ENCODE results near the gene AGAP1. TPM values are rescaled to one million over a fixed set of nuclear protein-coding genes. Genes with fewer than 3 reads are reported as not detected.

The AGAP1 gene
- total and polyA plus RNA-seq, 2 donors (not counting 3 experiments of a cell fraction or from before 2014, with no cell fraction given) = 10.2 to 20.9 TPM

- Histone ChIP-seq H3K36me3 (ENCODE audit: control insufficient read depth in 2 of 2, extremely low read depth in 1 of 2, insufficient read depth in 2 of 2, low read length in 2 of 2) (no peaks in the 10 kb centered on the region), H3K27ac (ENCODE audit: insufficient read depth, low read depth, low read length) (no peak overlapping the region), H2AFZ (ENCODE audit: low read depth, low read length) (no peak overlapping the region), H3K9me1 (replicated peaks; ENCODE audit: control insufficient read depth, extremely low read depth, insufficient read depth, low read length) (no peaks in the 10 kb centered on the region), H3K4me3 (replicated peaks in 1 of 3; ENCODE audit: insufficient read depth in 1 of 3, low read depth in 1 of 3, low read length in 3 of 3) (no peak overlapping the region), H3K4me1 (ENCODE audit: control insufficient read depth, extremely low read depth, insufficient read depth, low read length) (no peaks in the 10 kb centered on the region), H3K27me3 (ENCODE audit: control insufficient read depth in 2 of 2, insufficient read depth in 2 of 2, low read length in 2 of 2) (no peaks in the 10 kb centered on the region), H4K20me1 (replicated peaks; ENCODE audit: control insufficient read depth, extremely low read depth, insufficient read depth, low read length) (no peaks in the 10 kb centered on the region), H3K9ac (replicated peaks; ENCODE audit: extremely low read depth, insufficient read depth, low read length) (no peak overlapping the region), H3K4me2 (ENCODE audit: insufficient read depth, low read length) (no peak overlapping the region), H3K79me2 (ENCODE audit: control insufficient read depth, insufficient read depth, low read length) (no peaks in the 10 kb centered on the region), H3K9me3 (replicated peaks; ENCODE audit: control insufficient read depth, insufficient read depth, low read length) (no peaks in the 10 kb centered on the region)
- POLR2A ChIA-PET = no interaction called here
- intact Hi-C loops (cut with micrococcal nuclease) = no loop called here
- BruUV-seq (replicated peaks) = no TSS peak
- dilution Hi-C loops (cut with MboI; ENCODE audit: extremely low pct_ligation_motif_present, low sequenced_read_pairs) = no loop called here
- DNase-seq (ENCODE audit: low read depth, low spot score) (no peak), FAIRE-seq (no peak)
- TF ChIP-seq, protein P1, sequence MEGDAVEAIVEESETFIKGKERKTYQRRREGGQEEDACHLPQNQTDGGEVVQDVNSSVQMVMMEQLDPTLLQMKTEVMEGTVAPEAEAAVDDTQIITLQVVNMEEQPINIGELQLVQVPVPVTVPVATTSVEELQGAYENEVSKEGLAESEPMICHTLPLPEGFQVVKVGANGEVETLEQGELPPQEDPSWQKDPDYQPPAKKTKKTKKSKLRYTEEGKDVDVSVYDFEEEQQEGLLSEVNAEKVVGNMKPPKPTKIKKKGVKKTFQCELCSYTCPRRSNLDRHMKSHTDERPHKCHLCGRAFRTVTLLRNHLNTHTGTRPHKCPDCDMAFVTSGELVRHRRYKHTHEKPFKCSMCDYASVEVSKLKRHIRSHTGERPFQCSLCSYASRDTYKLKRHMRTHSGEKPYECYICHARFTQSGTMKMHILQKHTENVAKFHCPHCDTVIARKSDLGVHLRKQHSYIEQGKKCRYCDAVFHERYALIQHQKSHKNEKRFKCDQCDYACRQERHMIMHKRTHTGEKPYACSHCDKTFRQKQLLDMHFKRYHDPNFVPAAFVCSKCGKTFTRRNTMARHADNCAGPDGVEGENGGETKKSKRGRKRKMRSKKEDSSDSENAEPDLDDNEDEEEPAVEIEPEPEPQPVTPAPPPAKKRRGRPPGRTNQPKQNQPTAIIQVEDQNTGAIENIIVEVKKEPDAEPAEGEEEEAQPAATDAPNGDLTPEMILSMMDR (IDR thresholded peaks at IDR 0.05; ENCODE audit: extremely low read depth in 1 of 2, insufficient read depth in 1 of 2, low read depth in 1 of 2, low read length in 2 of 2) = no peak
- no peak for TF ChIP-seq POLR2A (IDR thresholded peaks at IDR 0.05; ENCODE audit: low read depth, low read length)
- no peak for TF ChIP-seq EZH2 (IDR thresholded peaks at IDR 0.05; ENCODE audit: borderline replicate concordance, low read depth, low read length, severe bottlenecking)
- TF ChIP-seq MAX (IDR thresholded peaks at IDR 0.05; ENCODE audit: insufficient read depth, insufficient read length) = no peak
- no peak for TF ChIP-seq GATA2 (IDR thresholded peaks at IDR 0.05; ENCODE audit: insufficient read depth, insufficient read length, low read depth, low read length)
- no peak for TF ChIP-seq POLR2AphosphoS5 (IDR thresholded peaks at IDR 0.05; ENCODE audit: insufficient read depth, low read depth, low read length)
- TF ChIP-seq MYC (IDR thresholded peaks at IDR 0.05; ENCODE audit: low read depth, low read length) = no peak
- TF ChIP-seq FOS (IDR thresholded peaks at IDR 0.05; ENCODE audit: borderline replicate concordance, insufficient read depth, low read length) = no peak
- no peak for TF ChIP-seq JUN (IDR thresholded peaks at IDR 0.05; ENCODE audit: borderline replicate concordance, insufficient read depth, insufficient read length, low read depth)
- CTCF ChIA-PET = no interaction called here
Measured at GRCh38 chr2:235931676-235932075, 437.8 kb downstream of the AGAP1 start.

Data from endothelial cell of umbilical vein (primary cell).